Left renal cortex interstitium (tissue), 4 donors: ENCODE results near the gene SIX6. TPM values are rescaled to one million over a fixed set of nuclear protein-coding genes. Genes with fewer than 3 reads are reported as not detected.
"Not testable (repeated sequence)": the region's sequence is repeated elsewhere in the genome, so short reads cannot be mapped to it uniquely, and the experiment has no call there.

Experiments used
- DNase-seq, 4 donors: peaks; one replicate each; pipeline ENCODE4 v3.0.0-alpha.2; 2013; ENCODE audit warnings: low read depth in 4 of 4, low spot score in 2 of 4, missing footprints in 1 of 4
- polyA plus RNA-seq, 4 donors: library from polyadenylated mRNA; unstranded; fragments of 120-200 nt; gene quantifications; one replicate each; pipeline ENCODE4 v1.2.1, GENCODE V29; 2013; ENCODE audit not compliant: insufficient read length in 4 of 4

SIX6 gene
- not detected for polyA plus RNA-seq

DNA sequence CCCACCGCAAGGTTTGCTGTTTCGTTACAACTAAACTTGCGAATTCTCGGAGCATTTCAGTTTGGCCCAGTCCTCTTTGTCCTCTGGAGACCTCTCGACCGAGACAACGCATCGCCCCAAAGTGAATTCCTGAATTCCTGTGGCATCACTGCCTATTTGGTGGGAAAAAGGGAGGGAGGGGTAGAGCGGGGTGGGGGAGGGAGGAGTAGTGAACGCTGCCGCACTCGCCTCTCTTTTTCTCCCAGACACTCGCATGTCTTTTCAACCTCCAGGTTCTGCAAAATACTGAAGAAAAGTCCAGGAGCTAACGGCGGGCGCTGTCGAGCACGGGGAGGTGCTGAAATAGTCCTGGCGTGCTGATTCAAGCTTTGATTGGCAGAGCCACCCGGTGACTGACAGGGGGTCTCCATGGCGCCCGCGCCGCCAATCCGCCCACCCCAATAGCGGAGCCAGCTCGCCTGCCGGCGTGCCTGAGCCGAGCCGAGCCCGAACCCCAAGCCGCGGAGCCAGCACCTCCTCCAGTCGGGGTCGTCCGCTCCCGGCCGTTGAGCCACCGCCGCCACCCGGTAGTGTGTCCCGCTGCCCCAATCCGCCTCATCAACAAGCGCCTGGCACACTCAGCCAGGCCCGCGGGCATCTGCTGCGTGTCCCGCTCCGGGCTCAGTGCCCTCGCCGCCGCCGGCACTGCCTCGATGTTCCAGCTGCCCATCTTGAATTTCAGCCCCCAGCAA, at the start of gene SIX6:
SIX6 (plus strand) TSS at position 440 of the 731 bp plus-strand sequence; CDS start at position 693, 253 bp downstream.
- no peak for DNase-seq

DNA sequence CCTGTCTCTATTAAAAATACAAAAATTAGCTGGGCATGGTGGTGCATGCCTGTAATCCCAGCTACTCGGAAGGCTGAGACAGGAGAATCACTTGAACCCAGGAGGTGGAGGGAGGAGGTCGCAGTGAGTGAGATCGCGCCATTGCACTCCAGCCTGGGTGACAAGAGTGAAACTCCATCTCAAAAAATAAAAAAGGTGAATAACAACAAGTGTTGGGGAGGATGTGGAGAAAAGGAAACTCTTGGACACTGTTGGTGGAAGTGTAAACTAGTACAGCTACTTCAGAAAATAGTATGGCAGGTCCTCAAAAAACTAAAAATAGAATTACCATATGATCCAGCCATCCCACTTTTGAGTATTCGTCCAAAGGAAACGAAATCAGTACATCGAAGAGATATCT, 28.7 kb upstream of the SIX6 start:
- not testable (repeated sequence) for DNase-seq

GRCh38 chr14:60482743-60483142, 26.2 kb upstream of the SIX6 start:
- DNase-seq, result no peak

GRCh38 chr14:60485057-60485597, 23.8 kb upstream of the SIX6 start:
- DNase-seq, result no peak

GRCh38 chr14:60485598-60486251, 23.2 kb upstream of the SIX6 start, which contains the start of gene C14orf39:
TSS of gene C14orf39 (minus strand) at chr14:60486063. CDS start at chr14:60485078, 985 bp downstream.
- no peak for DNase-seq

- no peak for DNase-seq
These were observed 21.7 kb upstream of the SIX6 start for GRCh38 chr14:60487211-60487610.

GRCh38 chr14:60488175-60488574, 20.8 kb upstream of the SIX6 start:
- no peak for DNase-seq

DNA sequence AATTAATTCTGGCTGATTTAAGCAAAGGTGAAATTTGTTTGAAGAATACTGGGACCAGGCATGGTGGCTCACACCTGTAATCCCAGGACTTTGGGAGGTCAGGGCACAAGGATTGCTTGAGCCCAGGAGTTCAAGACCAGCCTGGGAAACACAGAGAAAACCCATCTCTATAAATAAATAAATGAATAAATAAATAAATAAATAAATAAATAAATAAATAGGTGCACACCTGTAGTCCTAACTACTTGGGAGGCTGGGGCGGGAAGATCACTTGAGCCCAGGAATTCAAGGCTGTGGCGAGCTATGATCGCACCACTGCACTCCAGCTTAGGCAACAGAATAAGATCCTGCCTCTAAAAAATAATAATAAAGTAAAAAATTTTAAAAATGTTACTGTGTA, 18.7 kb upstream of the SIX6 start:
- DNase-seq, result no peak

DNA sequence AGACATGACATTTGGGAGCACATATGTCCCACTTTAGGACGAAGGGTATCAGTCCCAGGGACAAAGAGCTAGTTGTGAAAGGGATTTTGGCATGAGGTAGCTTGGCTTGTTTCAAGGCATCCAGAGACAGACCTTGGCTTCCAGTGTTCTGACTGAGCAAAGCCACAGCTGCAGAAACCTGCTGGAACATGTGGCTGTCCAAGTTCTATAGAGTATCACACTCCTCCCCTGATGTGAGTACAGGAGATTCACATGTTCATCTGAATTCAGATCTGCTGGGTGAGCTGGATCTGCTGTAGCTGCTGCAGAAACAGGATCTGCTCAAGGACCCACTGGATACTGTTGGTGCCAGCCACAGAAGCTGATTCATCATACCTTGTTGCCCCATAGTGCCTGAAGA, 13.0 kb upstream of the SIX6 start:
- DNase-seq, result no peak

- DNase-seq, result no peak
These were observed 6.4 kb upstream of the SIX6 start for GRCh38 chr14:60502541-60502940.

- no peak for DNase-seq
These were observed 3.5 kb upstream of the SIX6 start for GRCh38 chr14:60505448-60505847.

- no peak for DNase-seq
These were observed 2.9 kb upstream of the SIX6 start for GRCh38 chr14:60506010-60506409.

DNA sequence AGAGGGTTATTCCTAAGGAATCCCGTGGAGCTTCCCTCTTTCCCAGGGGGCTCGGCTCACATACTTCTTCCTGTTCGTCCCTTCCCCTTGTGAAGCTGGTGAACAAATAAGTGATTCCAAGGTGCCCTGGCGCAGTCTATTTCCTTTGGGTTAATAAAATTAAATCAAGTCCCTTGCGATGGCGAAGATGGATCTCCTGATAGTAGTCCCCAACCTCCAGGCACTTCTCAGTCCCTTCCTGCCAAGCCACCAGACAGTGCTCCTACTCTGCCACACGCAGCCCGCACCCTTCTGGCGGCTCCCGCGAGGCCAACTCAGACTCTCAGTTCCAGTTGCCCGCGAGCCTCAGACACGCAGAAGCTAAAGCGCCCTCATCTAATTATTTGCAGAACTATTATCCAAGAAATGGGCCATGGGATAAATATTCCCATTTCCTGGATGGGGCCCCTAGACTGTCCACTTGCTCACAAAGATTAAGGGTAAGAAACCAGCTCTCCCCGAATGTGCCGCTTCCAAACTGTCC, 2.4 kb upstream of the SIX6 start:
- no peak for DNase-seq

GRCh38 chr14:60506985-60507829, 1.7 kb upstream of the SIX6 start:
- DNase-seq, result no peak

DNA sequence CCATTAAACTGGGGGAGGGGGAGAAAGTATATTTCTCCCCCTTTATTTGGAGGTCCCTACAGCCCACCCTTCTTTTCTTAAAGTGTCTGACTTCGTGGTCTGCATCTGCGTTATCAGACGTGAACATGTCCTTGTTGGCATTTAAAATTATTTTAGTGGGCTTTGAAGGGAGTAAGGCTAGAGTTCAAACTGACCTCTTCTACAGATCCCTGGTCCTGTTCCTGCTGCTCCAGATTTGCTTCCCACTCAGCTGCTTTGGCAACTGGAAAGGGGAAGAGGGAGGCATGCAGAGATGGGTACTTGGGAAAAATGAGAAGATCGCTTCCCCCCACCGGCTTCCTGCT, 611 bp upstream of the SIX6 start:
- DNase-seq, result no peak

- DNase-seq, result no peak
These were observed 700 bp downstream of the SIX6 start for GRCh38 chr14:60509438-60510253.

DNA sequence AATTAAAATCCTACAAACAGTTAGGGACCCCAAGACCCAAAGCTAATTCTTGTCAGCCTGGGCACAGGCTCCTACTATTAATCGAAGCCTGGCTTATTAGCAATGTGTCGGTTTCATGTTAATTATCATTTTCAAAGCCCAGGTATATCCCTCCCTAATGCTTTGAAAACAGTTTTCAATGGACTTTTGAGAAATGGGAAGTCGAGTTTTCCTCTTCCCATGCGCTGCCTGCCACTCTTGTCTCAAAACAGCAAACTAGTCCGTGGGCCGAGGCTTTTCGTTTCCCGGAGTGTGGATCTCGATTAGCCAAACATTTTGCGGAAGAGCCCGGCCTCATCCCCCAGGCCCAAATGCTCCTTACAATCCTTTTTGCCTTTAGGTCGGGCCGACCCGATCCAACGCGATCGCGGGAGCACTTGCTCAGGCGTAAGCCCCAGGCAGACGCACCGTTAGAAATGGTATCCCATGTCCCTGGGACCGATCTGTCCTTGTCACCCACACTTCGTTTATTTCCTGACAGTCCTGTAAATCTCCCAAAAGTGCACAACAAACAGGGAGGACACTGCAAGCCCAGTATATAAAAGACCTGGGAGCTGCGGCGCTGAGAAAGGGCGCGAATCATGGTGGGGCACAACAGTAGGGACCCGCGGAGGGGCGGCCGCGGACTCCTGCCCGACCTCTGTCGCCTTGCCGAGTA, 1.5 kb downstream of the SIX6 start:
- DNase-seq, result no peak

DNA sequence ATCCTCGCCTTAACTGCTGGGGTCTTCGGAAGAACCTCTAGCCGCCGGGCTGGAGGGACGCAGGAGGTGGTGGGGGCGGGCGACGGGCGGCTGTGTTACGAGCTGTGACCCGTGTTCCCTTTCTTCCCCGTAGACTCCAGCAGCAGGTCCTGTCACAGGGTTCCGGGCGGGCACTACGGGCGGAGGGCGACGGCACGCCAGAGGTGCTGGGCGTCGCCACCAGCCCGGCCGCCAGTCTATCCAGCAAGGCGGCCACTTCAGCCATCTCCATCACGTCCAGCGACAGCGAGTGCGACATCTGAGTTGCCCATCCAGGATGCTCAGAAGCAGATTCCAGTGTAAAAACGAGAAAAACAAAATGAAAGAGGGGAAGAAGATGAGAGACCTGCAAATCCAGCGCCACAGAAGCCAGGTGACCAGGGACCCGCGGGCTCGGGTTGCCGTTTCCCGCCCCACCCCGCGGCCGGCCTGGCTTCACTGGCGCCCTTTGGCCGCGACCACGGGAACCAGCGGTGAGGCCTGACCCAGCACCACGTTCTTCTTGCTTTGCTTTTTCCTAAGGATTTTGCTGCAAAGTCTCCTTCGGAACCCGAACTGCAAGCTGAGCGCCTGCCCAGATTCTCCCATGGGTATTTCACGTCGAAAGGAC, 2.1 kb downstream of the SIX6 start:
- DNase-seq, result no peak

DNA sequence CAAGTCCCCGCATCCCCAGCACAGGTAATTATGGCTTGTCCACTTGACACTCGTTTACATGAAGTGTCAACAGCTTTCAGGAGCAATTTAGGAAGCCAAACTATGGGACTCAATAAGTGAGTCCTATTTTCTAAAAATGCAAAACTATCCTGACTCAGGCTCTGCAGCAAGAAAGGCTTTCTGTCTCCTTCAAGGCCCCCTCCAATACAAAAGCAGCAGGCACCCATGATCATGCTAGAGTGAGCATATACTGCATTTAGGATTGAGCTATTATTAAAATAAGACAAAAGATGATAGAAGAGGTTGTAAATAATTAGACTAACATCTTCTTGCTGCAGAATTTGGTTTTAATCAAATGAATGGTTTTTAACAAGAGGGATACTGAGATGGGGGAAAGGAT, 3.2 kb downstream of the SIX6 start:
- no peak for DNase-seq
